Effector memory CD8-positive, alpha-beta T cell (primary cell): ENCODE data around the gene ALG5.

ENCODE experiments used
- ATAC-seq: fragments of 150-1000 bp; cut with Tn5 transposase; replicated peaks from 2 replicates; pipeline ENCODE4 v1.10.0; 2021; ENCODE audit warnings: mild to moderate bottlenecking, moderate library complexity
- DNase-seq, 3 experiments: peaks; one replicate each; pipeline ENCODE4 v3.0.0; 2021
- H3K27ac Mint-ChIP-seq, 2 donors: one replicate each; pipeline ENCODE4 v1.8.0; 2022; ENCODE audit warnings: mild to moderate bottlenecking in 2 of 2, mixed read lengths in 2 of 2, moderate library complexity in 2 of 2
- H3K27me3 Mint-ChIP-seq, 2 donors: one replicate each; pipeline ENCODE4 v1.8.0; 2022; ENCODE audit warnings: mixed read lengths in 2 of 2
- H3K36me3 Mint-ChIP-seq: one replicate; pipeline ENCODE4 v1.8.0; 2022; ENCODE audit warnings: mild to moderate bottlenecking, moderate library complexity, mixed read lengths; ENCODE audit not compliant: insufficient read depth
- H3K4me1 Mint-ChIP-seq, 2 donors: one replicate each; pipeline ENCODE4 v1.8.0; 2022; ENCODE audit warnings: low read depth in 2 of 2, mixed read lengths in 2 of 2
- H3K4me3 Mint-ChIP-seq, 2 donors: one replicate each; pipeline ENCODE4 v1.8.0; 2022; ENCODE audit warnings: mild to moderate bottlenecking in 2 of 2, mixed read lengths in 2 of 2, moderate library complexity in 2 of 2
- H3K9me3 Mint-ChIP-seq, 2 donors: one replicate each; pipeline ENCODE4 v1.8.0; 2022; ENCODE audit warnings: mixed read lengths in 2 of 2
- total RNA-seq, 9 experiments: gene quantifications; one replicate each; lab custom pipeline; 2026; lab: John Stamatoyannopoulos, UW

Gene ALG5, protein sequence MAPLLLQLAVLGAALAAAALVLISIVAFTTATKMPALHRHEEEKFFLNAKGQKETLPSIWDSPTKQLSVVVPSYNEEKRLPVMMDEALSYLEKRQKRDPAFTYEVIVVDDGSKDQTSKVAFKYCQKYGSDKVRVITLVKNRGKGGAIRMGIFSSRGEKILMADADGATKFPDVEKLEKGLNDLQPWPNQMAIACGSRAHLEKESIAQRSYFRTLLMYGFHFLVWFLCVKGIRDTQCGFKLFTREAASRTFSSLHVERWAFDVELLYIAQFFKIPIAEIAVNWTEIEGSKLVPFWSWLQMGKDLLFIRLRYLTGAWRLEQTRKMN
- 19.5 to 71.3 (median 43.2) reads per million in 9 experiments for total RNA-seq

- Mint-ChIP-seq H3K36me3 (peaks cover 56% of the 10 kb centered on the region), H3K9me3 (no peaks in the 10 kb centered on the region), H3K27me3 (no peaks in the 10 kb centered on the region), H3K4me1 (peaks cover 29 to 46% of the 10 kb centered on the region in 2 donors), H3K4me3 (peak within 1 kb of the TSS; percentile 99), H3K27ac (peak within 1 kb of the TSS; percentile 100)
- ATAC-seq = peak; percentile 65
- peak; percentile 90 to 96 (median 94) for DNase-seq
Measured at GRCh38 chr13:36999054-36999714, at the start of gene ALG5. TSS of gene ALG5 (minus strand) at chr13:36999340. CDS start at chr13:36999300, 40 bp downstream.

DNA sequence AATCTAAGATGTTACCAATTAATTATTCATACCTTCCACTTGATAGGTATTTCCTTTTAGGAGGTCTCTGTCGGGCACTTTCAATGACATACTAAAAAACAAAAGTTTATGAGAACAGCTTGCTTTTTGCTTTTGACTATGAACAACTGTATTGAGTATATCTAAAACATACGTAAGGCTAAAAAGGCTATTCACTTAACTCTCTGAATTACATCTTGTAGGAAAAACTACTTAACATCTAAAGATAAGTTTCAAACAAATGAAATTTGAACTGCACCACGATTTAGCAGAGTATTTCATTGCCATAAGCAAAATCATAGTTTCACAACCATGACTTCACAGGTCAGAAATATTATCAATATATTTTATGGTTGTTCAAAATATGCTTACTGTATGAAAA lies 48.7 kb upstream of the ALG5 start:
- Mint-ChIP-seq H3K27ac (no peak overlapping the region), H3K36me3 (peaks cover 47% of the 10 kb centered on the region), H3K27me3 (no peaks in the 10 kb centered on the region), H3K4me1 (peaks cover 14 to 26% of the 10 kb centered on the region in 2 donors), H3K9me3 (no peaks in the 10 kb centered on the region), H3K4me3 (no peak overlapping the region)
- ATAC-seq (no peak), DNase-seq (no peak)

GRCh38 chr13:37047032-37047431 lies 47.9 kb upstream of the ALG5 start:
- H3K9me3 Mint-ChIP-seq = no peaks in the 10 kb centered on the region
- DNase-seq = no peak
- H3K27me3 Mint-ChIP-seq = no peaks in the 10 kb centered on the region

DNA sequence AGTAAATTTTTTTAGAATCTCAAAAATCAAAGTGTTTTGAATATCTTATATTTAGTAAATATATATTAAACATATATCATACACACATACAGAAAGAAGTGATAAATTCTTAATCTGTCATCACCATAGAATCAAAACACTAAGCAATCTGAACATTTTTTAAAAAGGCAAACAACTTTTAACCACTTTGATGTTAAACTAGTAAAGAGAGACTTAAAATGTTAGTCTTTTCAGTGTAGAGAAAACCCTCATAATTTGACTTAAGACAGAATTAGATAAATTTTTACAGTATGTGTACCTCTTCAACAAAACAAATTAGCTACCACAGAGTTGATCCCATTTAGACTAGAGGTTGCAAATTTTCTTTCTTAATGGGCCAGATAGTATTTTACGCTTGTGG lies 46.9 kb upstream of the ALG5 start:
- Mint-ChIP-seq H3K36me3 (peaks cover 65% of the 10 kb centered on the region), H3K27ac (no peak overlapping the region), H3K4me3 (no peak overlapping the region), H3K4me1 (peaks cover 3 to 11% of the 10 kb centered on the region in 2 donors), H3K9me3 (no peaks in the 10 kb centered on the region), H3K27me3 (no peaks in the 10 kb centered on the region)
- no peak for DNase-seq
- no peak for ATAC-seq

More at GRCh38 chr13:37047032-37047431, 47.9 kb upstream of the ALG5 start:
- H3K4me3 Mint-ChIP-seq = no peak overlapping the region
- H3K36me3 Mint-ChIP-seq = peaks cover 55% of the 10 kb centered on the region
- no peak for ATAC-seq
- no peak overlapping the region for H3K27ac Mint-ChIP-seq
- peaks cover 7 to 21% of the 10 kb centered on the region in 2 donors for H3K4me1 Mint-ChIP-seq

DNA sequence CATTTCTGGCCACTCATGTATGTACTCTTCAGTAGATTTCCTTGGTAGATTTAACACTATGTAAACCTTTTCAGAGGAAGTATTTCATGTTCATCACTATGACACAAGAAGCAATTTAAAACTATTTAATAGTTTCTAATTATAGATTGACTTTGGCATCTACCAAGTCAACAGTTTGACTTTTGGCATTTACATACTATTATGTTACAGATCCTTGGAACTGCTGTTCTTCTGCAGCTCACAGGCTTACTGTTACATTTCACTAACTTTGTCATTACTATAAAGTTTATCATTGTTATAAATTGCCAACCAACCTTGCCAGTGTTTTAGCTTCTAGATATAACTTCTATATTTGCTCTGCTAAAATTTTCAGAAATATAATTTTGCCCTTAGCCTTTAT lies 41.6 kb upstream of the ALG5 start:
- Mint-ChIP-seq H3K36me3 (peaks cover 82% of the 10 kb centered on the region), H3K9me3 (no peaks in the 10 kb centered on the region), H3K4me1 (peaks cover 1 to 3% of the 10 kb centered on the region in 2 donors), H3K27me3 (no peaks in the 10 kb centered on the region), H3K27ac (no peak overlapping the region), H3K4me3 (no peak overlapping the region)
- no peak for DNase-seq
- ATAC-seq = no peak

GRCh38 chr13:37039896-37040295 lies 40.8 kb upstream of the ALG5 start:
- Mint-ChIP-seq H3K4me1 (peaks cover 0 to 3% of the 10 kb centered on the region in 2 donors), H3K4me3 (no peak overlapping the region), H3K36me3 (peaks cover 91% of the 10 kb centered on the region), H3K9me3 (no peaks in the 10 kb centered on the region), H3K27ac (no peak overlapping the region), H3K27me3 (no peaks in the 10 kb centered on the region)
- ATAC-seq (no peak), DNase-seq (no peak)

- Mint-ChIP-seq H3K4me3 (no peak overlapping the region), H3K36me3 (peaks cover 87% of the 10 kb centered on the region), H3K27me3 (no peaks in the 10 kb centered on the region), H3K4me1 (peaks cover 0 to 3% of the 10 kb centered on the region in 2 donors), H3K27ac (no peak overlapping the region), H3K9me3 (no peaks in the 10 kb centered on the region)
- ATAC-seq (no peak), DNase-seq (no peak)
Measured at GRCh38 chr13:37037241-37037640, 38.1 kb upstream of the ALG5 start.

GRCh38 chr13:37029617-37030016 lies 30.5 kb upstream of the ALG5 start:
- H3K27me3 Mint-ChIP-seq = no peaks in the 10 kb centered on the region
- no peaks in the 10 kb centered on the region for H3K9me3 Mint-ChIP-seq
- peaks cover 83% of the 10 kb centered on the region for H3K36me3 Mint-ChIP-seq
- no peak overlapping the region for H3K27ac Mint-ChIP-seq
- no peak overlapping the region for H3K4me3 Mint-ChIP-seq
- no peak for DNase-seq
- ATAC-seq = no peak
- peaks cover 0 to under 1% of the 10 kb centered on the region in 2 donors for H3K4me1 Mint-ChIP-seq

DNA sequence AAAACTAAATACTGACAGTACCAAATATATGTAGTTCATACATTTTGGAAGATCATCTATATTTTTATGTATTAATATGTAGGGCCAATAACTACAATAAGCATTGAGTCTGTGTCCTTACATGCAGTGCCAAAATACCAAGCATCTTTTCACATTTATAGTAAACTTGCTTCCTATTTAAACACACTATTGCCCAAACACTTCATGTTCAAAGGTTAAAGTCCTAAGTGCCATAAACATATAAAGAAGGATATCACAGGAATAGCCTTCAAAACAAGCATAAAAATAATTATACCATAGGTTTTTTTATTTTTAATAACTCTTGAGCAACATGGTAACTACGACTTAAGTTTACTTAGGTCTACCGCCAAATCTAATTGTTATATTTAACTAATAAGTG lies 28.5 kb upstream of the ALG5 start:
- no peak for DNase-seq
- Mint-ChIP-seq H3K27ac (no peak overlapping the region), H3K4me3 (no peak overlapping the region), H3K9me3 (no peaks in the 10 kb centered on the region), H3K4me1 (peaks cover 0 to 4% of the 10 kb centered on the region in 2 donors), H3K27me3 (no peaks in the 10 kb centered on the region), H3K36me3 (peaks cover 90% of the 10 kb centered on the region)
- no peak for ATAC-seq

GRCh38 chr13:37026771-37027170 lies 27.6 kb upstream of the ALG5 start:
- Mint-ChIP-seq H3K27me3 (no peaks in the 10 kb centered on the region), H3K36me3 (peaks cover 90% of the 10 kb centered on the region)
- ATAC-seq = no peak

DNA sequence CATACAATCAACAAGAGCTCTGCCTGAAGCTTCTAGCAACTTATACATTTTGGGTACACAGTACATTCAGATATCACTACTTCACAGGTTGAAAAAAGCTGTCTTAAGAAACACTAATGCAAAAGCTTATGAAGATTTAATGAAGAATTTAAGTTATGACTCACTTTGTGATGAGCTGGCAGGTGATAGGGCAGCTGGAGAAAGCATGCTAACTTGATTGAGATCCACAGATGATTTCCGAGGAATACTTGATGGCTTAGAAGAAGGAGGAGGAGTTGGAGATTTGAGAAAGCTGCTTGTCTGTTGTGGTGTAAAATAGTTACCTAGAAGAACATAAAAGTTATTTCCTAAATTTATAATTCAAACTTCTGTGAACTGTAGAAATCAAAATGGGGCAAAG lies 24.7 kb upstream of the ALG5 start:
- no peaks in the 10 kb centered on the region for H3K9me3 Mint-ChIP-seq
- DNase-seq (no peak), ATAC-seq (no peak)
- H3K27ac Mint-ChIP-seq = no peak overlapping the region
- H3K4me3 Mint-ChIP-seq = no peak overlapping the region
- H3K27me3 Mint-ChIP-seq = no peaks in the 10 kb centered on the region
- peaks cover 93% of the 10 kb centered on the region for H3K36me3 Mint-ChIP-seq
- H3K4me1 Mint-ChIP-seq = peaks cover 0 to 4% of the 10 kb centered on the region in 2 donors

More at GRCh38 chr13:37026771-37027170, 27.6 kb upstream of the ALG5 start:
- no peak for DNase-seq
- no peaks in the 10 kb centered on the region for H3K9me3 Mint-ChIP-seq
- H3K4me1 Mint-ChIP-seq = peaks cover 0 to 4% of the 10 kb centered on the region in 2 donors
- H3K27ac Mint-ChIP-seq = no peak overlapping the region
- no peak overlapping the region for H3K4me3 Mint-ChIP-seq

DNA sequence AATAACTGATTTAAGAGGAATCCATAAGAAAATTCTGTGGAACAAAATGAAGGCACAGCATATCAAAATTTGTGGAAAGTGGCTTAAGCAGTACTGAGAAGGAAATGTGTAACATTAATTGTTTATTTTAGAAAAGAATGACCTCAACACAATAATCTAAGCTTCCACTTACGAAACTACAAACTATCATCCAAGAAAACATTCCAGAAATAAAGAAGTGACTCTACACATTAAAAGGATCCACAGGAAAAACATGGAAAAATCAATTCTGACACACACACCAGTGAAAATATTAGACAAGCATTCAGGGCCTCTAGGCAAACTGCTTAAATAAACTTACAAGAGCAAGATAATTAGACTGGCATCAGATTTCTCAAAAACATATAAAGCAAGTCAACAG lies 15.5 kb upstream of the ALG5 start:
- Mint-ChIP-seq H3K27me3 (no peaks in the 10 kb centered on the region), H3K9me3 (no peaks in the 10 kb centered on the region), H3K27ac (peak overlapping the region; percentile 46 to 85), H3K36me3 (peaks cover 83% of the 10 kb centered on the region), H3K4me1 (peaks cover 0 to 7% of the 10 kb centered on the region in 2 donors), H3K4me3 (no peak overlapping the region)
- no peak for ATAC-seq
- no peak for DNase-seq

DNA sequence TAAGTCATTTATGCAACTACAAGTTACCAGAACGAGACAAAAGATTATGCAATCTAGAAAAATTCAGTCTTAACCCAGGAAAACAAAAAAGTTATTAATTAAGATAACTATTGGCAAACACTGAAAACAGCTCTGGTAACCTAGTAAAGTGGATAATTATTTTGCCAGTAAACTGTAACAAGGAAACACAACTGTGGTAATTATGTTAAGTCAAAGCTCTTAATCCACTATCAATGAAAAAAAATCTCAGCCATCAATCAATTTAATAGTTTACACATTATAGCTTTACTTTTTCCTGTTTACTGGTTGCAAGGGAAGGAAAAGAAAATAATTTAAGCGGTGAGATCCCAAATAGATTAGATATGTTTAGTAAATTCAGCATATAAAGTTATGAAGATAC lies 12.6 kb upstream of the ALG5 start:
- DNase-seq (no peak), ATAC-seq (no peak)
- no peaks in the 10 kb centered on the region for H3K9me3 Mint-ChIP-seq
- peaks cover 94% of the 10 kb centered on the region for H3K36me3 Mint-ChIP-seq
- peaks cover 2 to 7% of the 10 kb centered on the region in 2 donors for H3K4me1 Mint-ChIP-seq
- H3K4me3 Mint-ChIP-seq = no peak overlapping the region
- H3K27ac Mint-ChIP-seq = no peak overlapping the region
- no peaks in the 10 kb centered on the region for H3K27me3 Mint-ChIP-seq

DNA sequence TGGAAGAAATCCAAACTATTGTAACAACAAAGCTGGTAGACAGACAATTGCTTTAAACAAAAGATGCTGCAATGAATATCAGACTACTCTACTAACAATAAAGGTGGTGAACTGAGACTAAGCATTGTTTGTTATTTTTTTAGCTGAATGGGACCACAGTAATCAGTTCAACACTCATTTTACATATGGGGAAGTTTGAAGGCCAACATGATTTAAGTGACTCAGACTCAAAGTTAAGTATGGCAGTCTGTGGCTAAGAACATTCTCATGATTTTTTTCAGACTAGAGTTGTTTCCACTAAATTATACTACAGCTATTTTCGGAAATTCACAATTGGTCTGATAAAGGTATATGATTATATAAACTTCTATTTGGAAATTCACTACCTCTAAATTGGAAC lies 11.9 kb upstream of the ALG5 start:
- DNase-seq (no peak), ATAC-seq (no peak)
- H3K27me3 Mint-ChIP-seq = no peaks in the 10 kb centered on the region
- H3K4me1 Mint-ChIP-seq = peaks cover 2 to 7% of the 10 kb centered on the region in 2 donors
- peaks cover 91% of the 10 kb centered on the region for H3K36me3 Mint-ChIP-seq
- no peak overlapping the region for H3K4me3 Mint-ChIP-seq
- peak overlapping the region; percentile 36 to 55 for H3K27ac Mint-ChIP-seq
- no peaks in the 10 kb centered on the region for H3K9me3 Mint-ChIP-seq
